ENCODE results near the gene SLCO1C1. TPM values are rescaled to one million over a fixed set of nuclear protein-coding genes. Genes with fewer than 3 reads are reported as not detected.

The SLCO1C1 gene
- total RNA-seq, 1 donor from 2014 or later = 0.26 TPM

- peaks cover 3% of the 10 kb centered on the region for H3K27me3 Mint-ChIP-seq (ENCODE audit: unreplicated experiment)
- no peak for TF ChIP-seq CTCF (IDR thresholded peaks at IDR 0.05; ENCODE audit: unreplicated experiment)
- peaks cover 12% of the 10 kb centered on the region for H3K9me3 Mint-ChIP-seq (ENCODE audit: unreplicated experiment)
- H3K4me1 Mint-ChIP-seq (ENCODE audit: unreplicated experiment) = no peaks in the 10 kb centered on the region
- DNase-seq (ENCODE audit: low spot score) = no peak
- no peak overlapping the region for H3K27ac Mint-ChIP-seq (ENCODE audit: unreplicated experiment)
- no peak overlapping the region for H3K4me3 Mint-ChIP-seq (ENCODE audit: unreplicated experiment)
- peaks cover 16% of the 10 kb centered on the region for H3K36me3 Mint-ChIP-seq (ENCODE audit: low read depth, unreplicated experiment)
Measured at GRCh38 chr12:20657496-20657895, 37.6 kb upstream of the SLCO1C1 start.

DNA sequence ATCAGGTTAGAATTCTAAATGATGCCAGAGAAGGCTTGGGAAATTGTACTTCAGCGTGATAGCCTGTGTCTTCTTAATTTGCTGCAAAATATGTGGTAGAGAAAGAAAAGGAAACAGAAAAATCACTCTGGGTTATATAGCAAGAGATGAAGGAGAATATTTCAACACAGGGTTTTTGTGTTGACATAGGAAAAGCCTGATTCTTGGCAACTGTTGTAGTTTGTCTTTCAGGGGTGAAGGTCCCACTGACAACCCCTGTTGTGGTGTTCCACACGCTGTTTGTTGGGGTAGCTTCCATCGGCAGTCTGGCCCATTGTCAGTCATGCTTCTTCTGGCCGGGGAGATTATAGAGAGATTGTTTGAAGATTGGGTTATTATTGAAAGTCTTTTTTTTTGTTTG lies 13.8 kb upstream of the SLCO1C1 start:
- H3K36me3 Mint-ChIP-seq (ENCODE audit: low read depth, unreplicated experiment) = no peaks in the 10 kb centered on the region
- no peak overlapping the region for H3K27ac Mint-ChIP-seq (ENCODE audit: unreplicated experiment)
- H3K4me3 Mint-ChIP-seq (ENCODE audit: unreplicated experiment) = no peak overlapping the region
- DNase-seq (ENCODE audit: low spot score) = no peak
- H3K27me3 Mint-ChIP-seq (ENCODE audit: unreplicated experiment) = no peaks in the 10 kb centered on the region
- no peaks in the 10 kb centered on the region for H3K9me3 Mint-ChIP-seq (ENCODE audit: unreplicated experiment)
- H3K4me1 Mint-ChIP-seq (ENCODE audit: unreplicated experiment) = peaks cover 2% of the 10 kb centered on the region
- no peak for TF ChIP-seq CTCF (IDR thresholded peaks at IDR 0.05; ENCODE audit: unreplicated experiment)

GRCh38 chr12:20696181-20696905 lies 1.2 kb downstream of the SLCO1C1 start:
- DNase-seq (ENCODE audit: low spot score) = no peak
- Mint-ChIP-seq H3K27me3 (ENCODE audit: unreplicated experiment) (no peaks in the 10 kb centered on the region), H3K4me1 (ENCODE audit: unreplicated experiment) (peaks cover 12% of the 10 kb centered on the region), H3K9me3 (ENCODE audit: unreplicated experiment) (no peaks in the 10 kb centered on the region), H3K36me3 (ENCODE audit: low read depth, unreplicated experiment) (no peaks in the 10 kb centered on the region), H3K27ac (ENCODE audit: unreplicated experiment) (no peak overlapping the region), H3K4me3 (ENCODE audit: unreplicated experiment) (no peak overlapping the region)
- no peak for TF ChIP-seq CTCF (IDR thresholded peaks at IDR 0.05; ENCODE audit: unreplicated experiment)

GRCh38 chr12:20701106-20701505 lies 6.0 kb downstream of the SLCO1C1 start:
- DNase-seq (ENCODE audit: low spot score) = no peak
- Mint-ChIP-seq H3K27me3 (ENCODE audit: unreplicated experiment) (no peaks in the 10 kb centered on the region), H3K27ac (ENCODE audit: unreplicated experiment) (no peak overlapping the region), H3K4me3 (ENCODE audit: unreplicated experiment) (no peak overlapping the region), H3K9me3 (ENCODE audit: unreplicated experiment) (no peaks in the 10 kb centered on the region), H3K4me1 (ENCODE audit: unreplicated experiment) (peaks cover 9% of the 10 kb centered on the region), H3K36me3 (ENCODE audit: low read depth, unreplicated experiment) (no peaks in the 10 kb centered on the region)
- TF ChIP-seq CTCF (IDR thresholded peaks at IDR 0.05; ENCODE audit: unreplicated experiment) = no peak

DNA sequence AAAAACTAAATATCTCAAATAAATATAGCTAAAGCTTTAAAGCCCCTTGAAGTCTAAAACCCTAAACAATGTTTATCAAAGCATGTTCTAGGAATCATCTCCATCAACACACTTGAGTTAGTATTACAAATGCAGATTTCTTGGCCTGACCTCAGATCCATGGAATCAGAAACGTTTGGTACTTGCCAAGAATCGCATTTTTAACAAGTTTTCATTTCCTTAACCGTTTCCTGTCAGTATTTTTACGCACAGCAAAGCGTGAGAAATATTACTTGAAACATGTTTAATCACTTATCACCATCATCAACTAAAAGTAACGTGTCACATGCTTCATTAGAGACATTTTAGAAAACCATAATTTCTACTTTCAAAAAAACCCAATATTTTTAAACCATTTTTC lies 9.7 kb downstream of the SLCO1C1 start:
- H3K9me3 Mint-ChIP-seq (ENCODE audit: unreplicated experiment) = no peaks in the 10 kb centered on the region
- no peak for DNase-seq (ENCODE audit: low spot score)
- no peak overlapping the region for H3K27ac Mint-ChIP-seq (ENCODE audit: unreplicated experiment)

More for the DNA sequence above, 9.7 kb downstream of the SLCO1C1 start:
- Mint-ChIP-seq H3K36me3 (ENCODE audit: low read depth, unreplicated experiment) (no peaks in the 10 kb centered on the region), H3K27me3 (ENCODE audit: unreplicated experiment) (no peaks in the 10 kb centered on the region), H3K4me1 (ENCODE audit: unreplicated experiment) (no peaks in the 10 kb centered on the region), H3K4me3 (ENCODE audit: unreplicated experiment) (no peak overlapping the region)
- no peak for TF ChIP-seq CTCF (IDR thresholded peaks at IDR 0.05; ENCODE audit: unreplicated experiment)
